HAP-1 (cell line): Measurements from ENCODE around the gene PCNX1.

Experiments used
- DNase-seq, 2 experiments: peaks; one replicate each; pipeline ENCODE4 v3.0.0-alpha.2; 2016 to 2020; ENCODE audit warnings: low spot score in 2 of 2
- H3K27me3 ChIP-seq: fragments of 250-450 bp; sonication (Bioruptor Pico); 2 replicates; pipeline ENCODE4 v1.5.1; 2020; ENCODE audit warnings: low read depth, mild to moderate bottlenecking, moderate library complexity
- H3K36me3 ChIP-seq: fragments of 250-450 bp; sonication (Bioruptor Pico); replicated peaks from 2 replicates; pipeline ENCODE4 v1.5.1; 2020; ENCODE audit warnings: mild to moderate bottlenecking
- H3K4me1 ChIP-seq: fragments of 250-450 bp; sonication (Bioruptor Pico); 2 replicates; pipeline ENCODE4 v1.5.1; 2020; ENCODE audit warnings: mild to moderate bottlenecking
- H3K4me3 ChIP-seq: fragments of 250-450 bp; sonication (Bioruptor Pico); 2 replicates; pipeline ENCODE4 v1.5.1; 2020; ENCODE audit warnings: mild to moderate bottlenecking, moderate library complexity
- H3K9me3 ChIP-seq: fragments of 250-450 bp; sonication (Bioruptor Pico); 2 replicates; pipeline ENCODE4 v1.5.1; 2020; ENCODE audit warnings: mild to moderate bottlenecking, moderate library complexity
- in situ Hi-C: fragments of 300-500 bp; cut with MboI; formaldehyde crosslinking; loops from 3 replicates; pipeline ENCODE4 v1.14.3; 2020; ENCODE audit warnings: low sequenced_read_pairs, inconsistent platforms, mixed read lengths

PCNX1 gene

GRCh38 chr14:70972107-70972976 lies 65.1 kb downstream of the PCNX1 start:
- no peaks in the 10 kb centered on the region for H3K4me1 ChIP-seq
- peak; percentile 69 to 87 for DNase-seq
- H3K9me3 ChIP-seq: no peaks in the 10 kb centered on the region
- H3K36me3 ChIP-seq: peaks cover 9% of the 10 kb centered on the region
- no peak overlapping the region for H3K4me3 ChIP-seq
- in situ Hi-C loops: no loop called here
- H3K27me3 ChIP-seq: no peaks in the 10 kb centered on the region

GRCh38 chr14:70976591-70976990 lies 69.3 kb downstream of the PCNX1 start:
- H3K4me1 ChIP-seq: peaks cover 5% of the 10 kb centered on the region
- peaks cover 24% of the 10 kb centered on the region for H3K36me3 ChIP-seq
- DNase-seq: no peak
- in situ Hi-C loops: no loop called here
- H3K9me3 ChIP-seq: no peaks in the 10 kb centered on the region
- H3K27me3 ChIP-seq: no peaks in the 10 kb centered on the region
- H3K4me3 ChIP-seq: no peak overlapping the region

- Histone ChIP-seq H3K4me1 (peaks cover 15% of the 10 kb centered on the region), H3K27me3 (no peaks in the 10 kb centered on the region), H3K9me3 (no peaks in the 10 kb centered on the region), H3K4me3 (no peak overlapping the region), H3K36me3 (peaks cover 24% of the 10 kb centered on the region)
- no peak for DNase-seq
- in situ Hi-C loops: no loop called here
Observed at GRCh38 chr14:70981000-70981952, 74.0 kb downstream of the PCNX1 start.

- H3K4me3 ChIP-seq: no peak overlapping the region
- in situ Hi-C loops: no loop called here
- no peak for DNase-seq
- H3K4me1 ChIP-seq: peaks cover 15% of the 10 kb centered on the region
- no peaks in the 10 kb centered on the region for H3K9me3 ChIP-seq
- H3K36me3 ChIP-seq: peaks cover 16% of the 10 kb centered on the region
- H3K27me3 ChIP-seq: no peaks in the 10 kb centered on the region
Observed at GRCh38 chr14:70982200-70982599, 74.9 kb downstream of the PCNX1 start.

- no peaks in the 10 kb centered on the region; the same call in none of the 2 replicates for H3K36me3 ChIP-seq
- H3K27me3 ChIP-seq: no peaks in the 10 kb centered on the region
- in situ Hi-C loops: no loop called here
- DNase-seq: no peak
- H3K4me1 ChIP-seq: peaks cover 21% of the 10 kb centered on the region
- no peaks in the 10 kb centered on the region for H3K9me3 ChIP-seq
- no peak overlapping the region for H3K4me3 ChIP-seq
Observed at GRCh38 chr14:70987041-70987440, 79.8 kb downstream of the PCNX1 start.

- H3K9me3 ChIP-seq: no peaks in the 10 kb centered on the region
- in situ Hi-C loops: no loop called here
- no peak overlapping the region for H3K4me3 ChIP-seq
- no peaks in the 10 kb centered on the region for H3K27me3 ChIP-seq
- H3K4me1 ChIP-seq: peaks cover 16% of the 10 kb centered on the region
- H3K36me3 ChIP-seq: no peaks in the 10 kb centered on the region; the same call in none of the 2 replicates
- DNase-seq: peak; percentile 58 to 70
Observed at GRCh38 chr14:70988452-70988851, 81.2 kb downstream of the PCNX1 start.

GRCh38 chr14:70993931-70994330 lies 86.7 kb downstream of the PCNX1 start:
- Histone ChIP-seq H3K27me3 (no peaks in the 10 kb centered on the region), H3K4me3 (no peak overlapping the region), H3K36me3 (no peaks in the 10 kb centered on the region), H3K9me3 (no peaks in the 10 kb centered on the region), H3K4me1 (peaks cover under 1% of the 10 kb centered on the region; the same call in 1 of the 2 replicates)
- in situ Hi-C loops: no loop called here
- no peak for DNase-seq

GRCh38 chr14:70995211-70995610 lies 88.0 kb downstream of the PCNX1 start:
- in situ Hi-C loops: no loop called here
- Histone ChIP-seq H3K9me3 (no peaks in the 10 kb centered on the region), H3K27me3 (no peaks in the 10 kb centered on the region), H3K36me3 (no peaks in the 10 kb centered on the region), H3K4me3 (no peak overlapping the region), H3K4me1 (peaks cover 2% of the 10 kb centered on the region; the same call in 1 of the 2 replicates)
- DNase-seq: no peak

- DNase-seq: peak in 1 of 2 experiments; percentile 20
- H3K9me3 ChIP-seq: no peaks in the 10 kb centered on the region
- no peaks in the 10 kb centered on the region for H3K27me3 ChIP-seq
- H3K36me3 ChIP-seq: no peaks in the 10 kb centered on the region
- no peak overlapping the region for H3K4me3 ChIP-seq
- peaks cover 2% of the 10 kb centered on the region; the same call in 1 of the 2 replicates for H3K4me1 ChIP-seq
- in situ Hi-C loops: no loop called here
Observed at GRCh38 chr14:70995671-70996070, 88.4 kb downstream of the PCNX1 start.

GRCh38 chr14:70999117-70999516 lies 91.9 kb downstream of the PCNX1 start:
- no peak for DNase-seq
- in situ Hi-C loops: no loop called here
- no peaks in the 10 kb centered on the region for H3K9me3 ChIP-seq
- peaks cover 18% of the 10 kb centered on the region for H3K4me1 ChIP-seq
- peaks cover 3% of the 10 kb centered on the region; the same call in 1 of the 2 replicates for H3K36me3 ChIP-seq
- no peak overlapping the region for H3K4me3 ChIP-seq
- no peaks in the 10 kb centered on the region for H3K27me3 ChIP-seq

GRCh38 chr14:71000091-71000490 lies 92.8 kb downstream of the PCNX1 start:
- no peaks in the 10 kb centered on the region for H3K27me3 ChIP-seq
- no peak for DNase-seq
- H3K4me1 ChIP-seq: peaks cover 18% of the 10 kb centered on the region
- in situ Hi-C loops: no loop called here
- H3K36me3 ChIP-seq: peaks cover 3% of the 10 kb centered on the region; the same call in 1 of the 2 replicates
- H3K9me3 ChIP-seq: no peaks in the 10 kb centered on the region
- H3K4me3 ChIP-seq: no peak overlapping the region

- Histone ChIP-seq H3K36me3 (peaks cover 3% of the 10 kb centered on the region; the same call in 1 of the 2 replicates), H3K4me1 (peaks cover 18% of the 10 kb centered on the region), H3K9me3 (no peaks in the 10 kb centered on the region), H3K27me3 (no peaks in the 10 kb centered on the region), H3K4me3 (no peak overlapping the region)
- in situ Hi-C loops: no loop called here
- DNase-seq: no peak
Observed at GRCh38 chr14:71001742-71002141, 94.5 kb downstream of the PCNX1 start.

- peaks cover 3% of the 10 kb centered on the region; the same call in 1 of the 2 replicates for H3K36me3 ChIP-seq
- no peak overlapping the region for H3K4me3 ChIP-seq
- in situ Hi-C loops: no loop called here
- no peak for DNase-seq
- peaks cover 18% of the 10 kb centered on the region for H3K4me1 ChIP-seq
- no peaks in the 10 kb centered on the region for H3K27me3 ChIP-seq
- H3K9me3 ChIP-seq: no peaks in the 10 kb centered on the region
Observed at GRCh38 chr14:71003156-71003555, 95.9 kb downstream of the PCNX1 start.
